Liver (tissue), 9 donors: ENCODE data around the gene NUP93. TPM values are rescaled to one million over a fixed set of nuclear protein-coding genes. Genes with fewer than 3 reads are reported as not detected.
A peak's percentile ranks its signal among the peaks of the same experiment; 100 is the strongest.

Source experiments
- DNase-seq: peaks from one replicate; pipeline ENCODE4 v3.0.0-alpha.2; 2017; ENCODE audit warnings: low spot score
- H3K27ac ChIP-seq, 2 donors: one replicate each; pipeline ENCODE4 v1.7.0; 2013; ENCODE audit warnings: inconsistent platforms in 2 of 2, low read length in 2 of 2, control low read depth in 1 of 2, low read depth in 1 of 2, mild to moderate bottlenecking in 1 of 2
- H3K27me3 ChIP-seq, 4 donors: one replicate each; pipeline versions ENCODE4 v1.6.1 to v1.7.0; 2013; ENCODE audit warnings: low read length in 3 of 4, inconsistent platforms in 1 of 4, mild to moderate bottlenecking in 1 of 4, moderate library complexity in 1 of 4; ENCODE audit not compliant: control insufficient read depth in 4 of 4, insufficient read depth in 4 of 4
- H3K36me3 ChIP-seq, 4 donors: one replicate each; pipeline versions ENCODE4 v1.6.1 to v1.7.0; 2013; ENCODE audit warnings: low read length in 3 of 4, mild to moderate bottlenecking in 3 of 4, low read depth in 1 of 4, moderate library complexity in 1 of 4; ENCODE audit not compliant: control insufficient read depth in 4 of 4, insufficient read depth in 3 of 4
- H3K4me1 ChIP-seq, 4 donors: one replicate each; pipeline versions ENCODE4 v1.6.1 to v1.7.0; 2013; ENCODE audit warnings: low read length in 3 of 4, mild to moderate bottlenecking in 3 of 4, moderate library complexity in 1 of 4; ENCODE audit not compliant: control insufficient read depth in 4 of 4, insufficient read depth in 4 of 4
- H3K4me3 ChIP-seq, 3 donors: one replicate each; pipeline versions ENCODE4 v1.6.1 to v1.7.0; 2013; ENCODE audit warnings: low read length in 3 of 3, control low read depth in 1 of 3, low read depth in 1 of 3, mild to moderate bottlenecking in 1 of 3
- H3K9ac ChIP-seq, 2 donors: one replicate each; pipeline ENCODE4 v1.7.0; 2013; ENCODE audit warnings: low read length in 2 of 2, mild to moderate bottlenecking in 2 of 2, moderate library complexity in 2 of 2, control low read depth in 1 of 2, low read depth in 1 of 2
- H3K9me3 ChIP-seq, 4 donors: one replicate each; pipeline versions ENCODE4 v1.6.1 to v1.7.0; 2013; ENCODE audit warnings: low read length in 3 of 4; ENCODE audit not compliant: control insufficient read depth in 4 of 4
- EGR1 ChIP-seq, 2 donors: IDR thresholded peaks; 2 replicates each; pipeline ENCODE4 v1.6.1; 2016 to 2018; ENCODE audit warnings: antibody characterized with exemption in 2 of 2, low read depth in 2 of 2
- FOXA1 ChIP-seq: IDR thresholded peaks from 2 replicates; pipeline ENCODE4 v1.6.1; 2016; ENCODE audit warnings: antibody characterized with exemption
- FOXA2 ChIP-seq: IDR thresholded peaks from 2 replicates; pipeline ENCODE4 v1.6.1; 2016; ENCODE audit warnings: antibody characterized with exemption
- GABPA ChIP-seq, 2 donors: IDR thresholded peaks in 1 of 2; conservative IDR thresholded peaks in 1 of 2; 2 replicates each; pipeline ENCODE4 v1.6.1; 2016; ENCODE audit warnings: antibody characterized with exemption in 2 of 2, mild to moderate bottlenecking in 1 of 2, moderate library complexity in 1 of 2
- HNF4A ChIP-seq, 2 donors: conservative IDR thresholded peaks; 2 replicates each; pipeline ENCODE4 v1.6.1; 2016; ENCODE audit warnings: antibody characterized with exemption in 2 of 2, mild to moderate bottlenecking in 2 of 2
- HNF4G ChIP-seq: IDR thresholded peaks from 2 replicates; pipeline ENCODE4 v1.6.1; 2016; ENCODE audit warnings: antibody characterized with exemption
- JUND ChIP-seq, 2 donors: IDR thresholded peaks; 2 replicates each; pipeline ENCODE4 v1.6.1; 2016; ENCODE audit warnings: antibody characterized with exemption in 2 of 2
- NR2F2 ChIP-seq: IDR thresholded peaks from 2 replicates; pipeline ENCODE4 v1.6.1; 2016; ENCODE audit warnings: antibody characterized with exemption
- RAD21 ChIP-seq, 2 donors: IDR thresholded peaks; 2 replicates each; pipeline ENCODE4 v1.6.1; 2016; ENCODE audit warnings: antibody characterized with exemption in 2 of 2, mild to moderate bottlenecking in 2 of 2
- RXRA ChIP-seq, 2 donors: IDR thresholded peaks; 2 replicates each; pipeline ENCODE4 v1.6.1; 2017 to 2018; ENCODE audit warnings: antibody characterized with exemption in 2 of 2, mild to moderate bottlenecking in 1 of 2
- SP1 ChIP-seq: IDR thresholded peaks from 2 replicates; pipeline ENCODE4 v1.6.1; 2018; ENCODE audit warnings: antibody characterized with exemption, mild to moderate bottlenecking
- TAF1 ChIP-seq: conservative IDR thresholded peaks from 2 replicates; pipeline ENCODE4 v1.6.1; 2016; ENCODE audit warnings: antibody characterized with exemption, mild to moderate bottlenecking
- YY1 ChIP-seq: IDR thresholded peaks from 2 replicates; pipeline ENCODE4 v1.6.1; 2016; ENCODE audit warnings: antibody characterized with exemption, mild to moderate bottlenecking
- ZBTB33 ChIP-seq: IDR thresholded peaks from 2 replicates; pipeline ENCODE4 v1.6.1; 2016; ENCODE audit warnings: antibody characterized with exemption
- WGBS: extraction: QIAGEN DNeasy Blood & Tissue Kit; methylation state at CpG from one replicate; pipeline ENCODE4 v1.1.7; 2013; 5-methylcytosine and 5-hydroxymethylcytosine counted together
- polyA plus RNA-seq, 2 donors: library from polyadenylated mRNA; stranded (reverse) in 1 of 2; unstranded in 1 of 2; fragments of 200-250 nt in 1 of 2; fragments of >200 nt in 1 of 2; fragmentation: Nextera tagmentation in 1 of 2; extraction: Ambion mirVana in 1 of 2; gene quantifications; one replicate each; pipeline versions ENCODE4 v1.2.1 to v1.2.3, GENCODE V29; 2013 to 2015
- total RNA-seq, 2 donors: library from RNA; depleted of rRNA; stranded (reverse); fragments of >200 nt; gene quantifications; one replicate each; pipeline ENCODE4 v1.2.3, GENCODE V29; 2014
- TF ChIP-seq, protein P1 (sequence below): IDR thresholded peaks from 2 replicates; pipeline ENCODE4 v1.6.1; 2016; ENCODE audit warnings: antibody characterized with exemption
- TF ChIP-seq, protein P2 (sequence below): fragments of 150-350 bp; IDR thresholded peaks from 2 replicates; pipeline ENCODE4 v1.5.1; 2017; ENCODE audit warnings: improper control_type of control experiment, low read depth, low read length; ENCODE audit not compliant: missing input control
- TF ChIP-seq, protein P3 (sequence below): IDR thresholded peaks from 2 replicates; pipeline ENCODE4 v1.6.1; 2016; ENCODE audit warnings: antibody characterized with exemption, mild to moderate bottlenecking
- TF ChIP-seq, protein P4 (sequence below): IDR thresholded peaks from 2 replicates; pipeline ENCODE4 v1.6.1; 2016; ENCODE audit warnings: antibody characterized with exemption
- donor health status: healthy.
- donor health status: healthy.
- donor health status: healthy.
- donor health status: healthy.
- donor health status: healthy.

The NUP93 gene
- total and polyA plus RNA-seq, 4 donors, result 8.2 to 31.8 (median 9.8) TPM

DNA sequence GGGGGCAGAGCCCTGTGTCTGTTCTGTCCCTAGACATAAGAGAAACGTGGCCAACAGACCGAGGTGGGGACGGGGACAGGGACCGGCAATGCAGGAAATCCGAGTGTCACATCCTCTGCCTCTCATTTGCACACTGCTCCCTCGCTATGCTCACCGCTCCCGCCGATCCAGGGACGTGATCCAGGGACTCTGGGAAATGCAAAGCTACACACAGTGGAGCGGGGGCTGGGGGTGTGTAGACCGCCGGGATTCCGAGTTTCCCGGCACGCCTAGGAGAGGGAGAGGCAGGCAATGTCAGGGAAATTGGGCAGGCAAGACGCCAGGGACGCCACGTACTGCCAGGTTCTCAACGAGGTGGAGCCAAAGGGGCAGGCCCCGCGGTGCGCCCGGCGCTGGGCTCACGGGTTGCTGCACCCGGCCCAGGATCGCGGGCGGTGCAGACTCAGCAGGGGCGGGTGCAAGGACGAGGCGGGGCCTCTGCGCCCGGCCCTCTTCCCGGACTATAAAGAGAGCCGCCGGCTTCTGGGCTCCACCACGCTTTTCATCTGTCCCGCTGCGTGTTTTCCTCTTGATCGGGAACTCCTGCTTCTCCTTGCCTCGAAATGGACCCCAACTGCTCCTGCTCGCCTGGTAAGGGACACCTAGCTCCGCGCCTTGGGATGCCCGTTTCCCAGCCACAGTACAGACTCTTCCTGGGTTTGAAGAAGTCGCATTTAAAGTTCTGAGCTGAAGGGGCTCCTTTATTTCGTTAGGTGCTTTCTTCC, 47.8 kb upstream of the NUP93 start, which contains the start of gene MT1X:
MT1X (plus strand) TSS at position 532 of the 764 bp plus-strand sequence; CDS start at position 603, 71 bp downstream.
- H3K27me3 ChIP-seq, result no peaks in the 10 kb centered on the region
- no peaks in the 10 kb centered on the region for H3K9me3 ChIP-seq
- DNase-seq, result peak; percentile 87
- H3K36me3 ChIP-seq, result no peaks in the 10 kb centered on the region
- under 1% methylated on average over 49 of the region's 49 CpGs for WGBS
- H3K27ac ChIP-seq, result peak within 1 kb of the TSS; percentile 82 to 89
- TF ChIP-seq ZBTB33 (peak; percentile 74), JUND (IDR thresholded peaks at IDR 0.05) (no peak), SP1 (peak; percentile 97), HNF4G (peak; percentile 38), GABPA (IDR thresholded peaks at IDR 0.05 in 1 of 2, conservative IDR thresholded peaks at IDR 0.05 in 1 of 2) (peak in 1 of 2 donors; percentile 61), FOXA2 (no peak), HNF4A (conservative IDR thresholded peaks at IDR 0.05) (peak; percentile 43 to 71), FOXA1 (peak; percentile 57), TAF1 (peak; percentile 93), RXRA (IDR thresholded peaks at IDR 0.05) (peak; percentile 86 to 91), NR2F2 (no peak), RAD21 (IDR thresholded peaks at IDR 0.05) (peak in 1 of 2 donors; percentile 50), EGR1 (IDR thresholded peaks at IDR 0.05; ENCODE audit: low read depth in 2 of 2) (peak; percentile 61 to 81), YY1 (peak; percentile 58)
- TF ChIP-seq, protein P1, sequence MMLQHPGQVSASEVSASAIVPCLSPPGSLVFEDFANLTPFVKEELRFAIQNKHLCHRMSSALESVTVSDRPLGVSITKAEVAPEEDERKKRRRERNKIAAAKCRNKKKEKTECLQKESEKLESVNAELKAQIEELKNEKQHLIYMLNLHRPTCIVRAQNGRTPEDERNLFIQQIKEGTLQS, result peak; percentile 49
- TF ChIP-seq, protein P2, sequence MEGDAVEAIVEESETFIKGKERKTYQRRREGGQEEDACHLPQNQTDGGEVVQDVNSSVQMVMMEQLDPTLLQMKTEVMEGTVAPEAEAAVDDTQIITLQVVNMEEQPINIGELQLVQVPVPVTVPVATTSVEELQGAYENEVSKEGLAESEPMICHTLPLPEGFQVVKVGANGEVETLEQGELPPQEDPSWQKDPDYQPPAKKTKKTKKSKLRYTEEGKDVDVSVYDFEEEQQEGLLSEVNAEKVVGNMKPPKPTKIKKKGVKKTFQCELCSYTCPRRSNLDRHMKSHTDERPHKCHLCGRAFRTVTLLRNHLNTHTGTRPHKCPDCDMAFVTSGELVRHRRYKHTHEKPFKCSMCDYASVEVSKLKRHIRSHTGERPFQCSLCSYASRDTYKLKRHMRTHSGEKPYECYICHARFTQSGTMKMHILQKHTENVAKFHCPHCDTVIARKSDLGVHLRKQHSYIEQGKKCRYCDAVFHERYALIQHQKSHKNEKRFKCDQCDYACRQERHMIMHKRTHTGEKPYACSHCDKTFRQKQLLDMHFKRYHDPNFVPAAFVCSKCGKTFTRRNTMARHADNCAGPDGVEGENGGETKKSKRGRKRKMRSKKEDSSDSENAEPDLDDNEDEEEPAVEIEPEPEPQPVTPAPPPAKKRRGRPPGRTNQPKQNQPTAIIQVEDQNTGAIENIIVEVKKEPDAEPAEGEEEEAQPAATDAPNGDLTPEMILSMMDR, result no peak
- TF ChIP-seq, protein P3, sequence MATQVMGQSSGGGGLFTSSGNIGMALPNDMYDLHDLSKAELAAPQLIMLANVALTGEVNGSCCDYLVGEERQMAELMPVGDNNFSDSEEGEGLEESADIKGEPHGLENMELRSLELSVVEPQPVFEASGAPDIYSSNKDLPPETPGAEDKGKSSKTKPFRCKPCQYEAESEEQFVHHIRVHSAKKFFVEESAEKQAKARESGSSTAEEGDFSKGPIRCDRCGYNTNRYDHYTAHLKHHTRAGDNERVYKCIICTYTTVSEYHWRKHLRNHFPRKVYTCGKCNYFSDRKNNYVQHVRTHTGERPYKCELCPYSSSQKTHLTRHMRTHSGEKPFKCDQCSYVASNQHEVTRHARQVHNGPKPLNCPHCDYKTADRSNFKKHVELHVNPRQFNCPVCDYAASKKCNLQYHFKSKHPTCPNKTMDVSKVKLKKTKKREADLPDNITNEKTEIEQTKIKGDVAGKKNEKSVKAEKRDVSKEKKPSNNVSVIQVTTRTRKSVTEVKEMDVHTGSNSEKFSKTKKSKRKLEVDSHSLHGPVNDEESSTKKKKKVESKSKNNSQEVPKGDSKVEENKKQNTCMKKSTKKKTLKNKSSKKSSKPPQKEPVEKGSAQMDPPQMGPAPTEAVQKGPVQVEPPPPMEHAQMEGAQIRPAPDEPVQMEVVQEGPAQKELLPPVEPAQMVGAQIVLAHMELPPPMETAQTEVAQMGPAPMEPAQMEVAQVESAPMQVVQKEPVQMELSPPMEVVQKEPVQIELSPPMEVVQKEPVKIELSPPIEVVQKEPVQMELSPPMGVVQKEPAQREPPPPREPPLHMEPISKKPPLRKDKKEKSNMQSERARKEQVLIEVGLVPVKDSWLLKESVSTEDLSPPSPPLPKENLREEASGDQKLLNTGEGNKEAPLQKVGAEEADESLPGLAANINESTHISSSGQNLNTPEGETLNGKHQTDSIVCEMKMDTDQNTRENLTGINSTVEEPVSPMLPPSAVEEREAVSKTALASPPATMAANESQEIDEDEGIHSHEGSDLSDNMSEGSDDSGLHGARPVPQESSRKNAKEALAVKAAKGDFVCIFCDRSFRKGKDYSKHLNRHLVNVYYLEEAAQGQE, result peak; percentile 91
- TF ChIP-seq, protein P4, sequence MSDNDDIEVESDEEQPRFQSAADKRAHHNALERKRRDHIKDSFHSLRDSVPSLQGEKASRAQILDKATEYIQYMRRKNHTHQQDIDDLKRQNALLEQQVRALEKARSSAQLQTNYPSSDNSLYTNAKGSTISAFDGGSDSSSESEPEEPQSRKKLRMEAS, result peak; percentile 98
- H3K4me1 ChIP-seq, result peaks cover 4 to 19% (median 10%) of the 10 kb centered on the region in 4 donors
- H3K4me3 ChIP-seq, result peak within 1 kb of the TSS; percentile 60 to 78 (median 77)
- peak within 1 kb of the TSS; percentile 83 for H3K9ac ChIP-seq
